Activated naive CD4-positive, alpha-beta T cell treated with anti-CD3 and anti-CD28 coated beads for 36 hours (primary cell): Measurements from ENCODE around the gene KCNMA1. TPM values are rescaled to one million over a fixed set of nuclear protein-coding genes. Genes with fewer than 3 reads are reported as not detected.

ENCODE experiments used
- CTCF ChIA-PET: fragments of 350-600 bp; sonication (Branson Sonifier 250); formaldehyde crosslinking; loops from one replicate; lab custom pipeline; 2021; ENCODE audit warnings: antibody characterized with exemption; lab: Charles Lee
- DNase-seq: peaks from one replicate; pipeline ENCODE4 v3.0.0-alpha.2; 2020
- H3K27ac Mint-ChIP-seq: one replicate; pipeline ENCODE4 v1.8.0; 2021; ENCODE audit warnings: mild to moderate bottlenecking, mixed read lengths
- H3K27me3 Mint-ChIP-seq: one replicate; pipeline ENCODE4 v1.8.0; 2021; ENCODE audit warnings: low read depth, mixed read lengths
- H3K36me3 Mint-ChIP-seq: one replicate; pipeline ENCODE4 v1.8.0; 2021; ENCODE audit warnings: low read depth, mixed read lengths
- H3K4me1 Mint-ChIP-seq: one replicate; pipeline ENCODE4 v1.8.0; 2021; ENCODE audit warnings: low read depth, mixed read lengths
- H3K4me3 Mint-ChIP-seq: one replicate; pipeline ENCODE4 v1.8.0; 2021; ENCODE audit warnings: mild to moderate bottlenecking, moderate library complexity, mixed read lengths
- H3K9me3 Mint-ChIP-seq: one replicate; pipeline ENCODE4 v1.8.0; 2021; ENCODE audit warnings: mixed read lengths
- intact Hi-C: fragments of 100-400 bp; cut with micrococcal nuclease; formaldehyde crosslinking; loops from one replicate; pipeline ENCODE4 v1.15.1; 2023
- total RNA-seq, 2 experiments: library from RNA; stranded (reverse); gene quantifications; one replicate each; pipeline ENCODE4 v1.2.3, GENCODE V29; 2021

The KCNMA1 gene
- total RNA-seq, 2 experiments from 2014 or later: not detected

GRCh38 chr10:77223526-77224460 lies 413.8 kb downstream of the KCNMA1 start:
- Mint-ChIP-seq H3K36me3 (peaks cover 2% of the 10 kb centered on the region), H3K27ac (no peak overlapping the region), H3K27me3 (peaks cover 16% of the 10 kb centered on the region), H3K4me1 (no peaks in the 10 kb centered on the region), H3K4me3 (no peak overlapping the region), H3K9me3 (no peaks in the 10 kb centered on the region)
- intact Hi-C loops: no loop called here
- CTCF ChIA-PET: no interaction called here
- no peak for DNase-seq

DNA sequence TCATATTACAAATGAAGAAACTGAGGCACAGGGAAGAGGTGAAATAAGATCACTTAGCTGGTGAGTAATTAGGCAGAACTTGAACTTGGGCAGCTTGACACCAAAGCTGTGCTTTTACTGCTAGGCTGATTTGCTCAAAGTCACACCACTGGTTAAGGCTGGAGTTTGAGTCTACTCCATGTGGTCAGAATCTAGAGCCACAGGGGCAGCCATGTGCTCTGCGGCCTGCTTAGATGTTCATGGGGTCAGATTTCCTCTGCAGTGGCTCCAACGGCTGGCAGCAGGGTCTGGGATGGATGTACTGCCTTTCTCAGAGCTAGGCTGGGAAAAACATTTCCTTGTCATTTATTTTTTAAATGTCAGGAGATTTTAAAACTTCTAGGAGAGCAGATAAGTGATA lies 417.5 kb downstream of the KCNMA1 start:
- intact Hi-C loops: no loop called here
- CTCF ChIA-PET: no interaction called here
- no peaks in the 10 kb centered on the region for H3K4me1 Mint-ChIP-seq
- no peak overlapping the region for H3K27ac Mint-ChIP-seq
- H3K4me3 Mint-ChIP-seq: no peak overlapping the region
- no peaks in the 10 kb centered on the region for H3K9me3 Mint-ChIP-seq
- DNase-seq: no peak
- H3K27me3 Mint-ChIP-seq: peaks cover 16% of the 10 kb centered on the region
- no peaks in the 10 kb centered on the region for H3K36me3 Mint-ChIP-seq

DNA sequence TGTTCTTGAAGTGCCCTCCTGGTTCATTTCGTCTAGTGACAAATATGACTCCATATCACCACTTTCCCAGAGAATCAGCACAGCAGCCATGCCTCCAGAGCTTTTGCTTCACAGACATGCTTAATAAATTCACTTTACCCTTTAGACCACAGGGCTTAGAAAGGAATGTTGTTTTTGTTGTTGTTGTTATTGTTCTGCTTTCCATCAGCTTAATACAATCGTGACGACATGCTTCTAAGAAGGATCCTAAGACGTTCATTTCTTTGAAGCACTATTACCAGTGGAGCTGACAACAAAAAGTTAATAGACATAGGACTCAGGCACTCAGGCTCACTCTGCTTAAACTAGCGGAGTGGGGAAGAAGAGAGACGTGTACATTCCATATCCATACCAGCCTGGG lies 418.6 kb downstream of the KCNMA1 start:
- Mint-ChIP-seq H3K36me3 (no peaks in the 10 kb centered on the region), H3K4me3 (no peak overlapping the region), H3K4me1 (no peaks in the 10 kb centered on the region), H3K27ac (no peak overlapping the region), H3K9me3 (no peaks in the 10 kb centered on the region), H3K27me3 (peaks cover 16% of the 10 kb centered on the region)
- no peak for DNase-seq
- CTCF ChIA-PET: no interaction called here
- intact Hi-C loops: no loop called here

GRCh38 chr10:77214799-77215198 lies 422.8 kb downstream of the KCNMA1 start:
- no peak for DNase-seq
- peaks cover 2% of the 10 kb centered on the region for H3K27me3 Mint-ChIP-seq
- H3K9me3 Mint-ChIP-seq: no peaks in the 10 kb centered on the region
- H3K4me1 Mint-ChIP-seq: no peaks in the 10 kb centered on the region
- CTCF ChIA-PET: no interaction called here
- no peak overlapping the region for H3K27ac Mint-ChIP-seq
- H3K36me3 Mint-ChIP-seq: no peaks in the 10 kb centered on the region
- H3K4me3 Mint-ChIP-seq: no peak overlapping the region
- intact Hi-C loops: no loop called here

DNA sequence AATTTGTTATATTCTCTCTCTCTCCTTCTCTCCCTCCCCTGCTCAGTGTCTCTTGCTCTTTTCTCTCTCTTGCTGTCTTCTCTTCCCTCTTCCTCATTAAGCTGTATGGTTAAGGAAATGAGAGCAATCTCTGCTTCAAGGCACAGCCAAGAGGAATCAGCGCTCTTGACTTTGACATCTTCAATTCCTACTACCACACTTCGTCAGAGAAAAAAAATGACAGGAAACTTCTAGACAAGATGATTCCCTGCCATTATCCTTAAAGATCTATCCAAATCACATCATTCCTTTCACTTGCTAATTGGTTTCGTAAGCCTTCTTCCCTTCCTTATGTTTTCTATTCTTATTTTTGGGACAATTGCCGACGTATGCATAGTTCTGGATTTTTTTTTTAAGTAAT lies 425.0 kb downstream of the KCNMA1 start:
- CTCF ChIA-PET: no interaction called here
- DNase-seq: no peak
- Mint-ChIP-seq H3K27ac (no peak overlapping the region), H3K4me1 (no peaks in the 10 kb centered on the region), H3K9me3 (no peaks in the 10 kb centered on the region), H3K27me3 (peaks cover 2% of the 10 kb centered on the region), H3K36me3 (no peaks in the 10 kb centered on the region), H3K4me3 (no peak overlapping the region)
- intact Hi-C loops: no loop called here

DNA sequence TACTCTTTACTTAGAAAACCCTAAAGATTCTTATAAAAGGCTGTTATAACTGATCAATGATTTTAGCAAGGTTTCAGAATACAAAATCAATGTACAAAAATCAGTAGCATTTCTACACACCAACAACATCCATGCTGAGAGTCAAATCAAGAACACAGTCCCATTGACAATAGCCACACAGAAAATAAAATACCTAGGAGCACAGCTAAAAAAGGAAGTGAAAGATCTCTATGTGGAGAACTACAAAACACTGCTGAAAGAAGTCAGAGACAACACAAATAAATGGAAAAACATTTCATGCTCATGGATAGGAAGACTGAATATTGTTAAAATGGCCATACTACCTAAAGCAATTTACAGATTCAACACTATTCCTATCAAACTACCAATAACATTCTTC lies 427.0 kb downstream of the KCNMA1 start:
- Mint-ChIP-seq H3K9me3 (no peaks in the 10 kb centered on the region), H3K4me3 (no peak overlapping the region), H3K36me3 (no peaks in the 10 kb centered on the region), H3K27ac (no peak overlapping the region), H3K27me3 (no peaks in the 10 kb centered on the region), H3K4me1 (no peaks in the 10 kb centered on the region)
- no peak for DNase-seq
- CTCF ChIA-PET: no interaction called here
- intact Hi-C loops: no loop called here

- Mint-ChIP-seq H3K4me1 (no peaks in the 10 kb centered on the region), H3K27me3 (peaks cover 5% of the 10 kb centered on the region), H3K36me3 (no peaks in the 10 kb centered on the region), H3K4me3 (no peak overlapping the region), H3K9me3 (no peaks in the 10 kb centered on the region), H3K27ac (no peak overlapping the region)
- intact Hi-C loops: no loop called here
- CTCF ChIA-PET: no interaction called here
- DNase-seq: no peak
These were observed 428.8 kb downstream of the KCNMA1 start for GRCh38 chr10:77208684-77209256.

GRCh38 chr10:77207828-77208185 lies 429.8 kb downstream of the KCNMA1 start:
- Mint-ChIP-seq H3K4me3 (no peak overlapping the region), H3K4me1 (no peaks in the 10 kb centered on the region), H3K27me3 (peaks cover 8% of the 10 kb centered on the region)

GRCh38 chr10:77207182-77207827 lies 430.3 kb downstream of the KCNMA1 start:
- no peaks in the 10 kb centered on the region for H3K36me3 Mint-ChIP-seq
- intact Hi-C loops: no loop called here
- CTCF ChIA-PET: no interaction called here

More at GRCh38 chr10:77207828-77208185, 429.8 kb downstream of the KCNMA1 start:
- Mint-ChIP-seq H3K36me3 (no peaks in the 10 kb centered on the region), H3K9me3 (no peaks in the 10 kb centered on the region), H3K27ac (no peak overlapping the region)
- CTCF ChIA-PET: no interaction called here
- intact Hi-C loops: no loop called here
- no peak for DNase-seq

GRCh38 chr10:77205135-77205534 lies 432.5 kb downstream of the KCNMA1 start:
- Mint-ChIP-seq H3K9me3 (no peaks in the 10 kb centered on the region), H3K4me1 (no peaks in the 10 kb centered on the region), H3K4me3 (no peak overlapping the region), H3K36me3 (no peaks in the 10 kb centered on the region), H3K27ac (no peak overlapping the region), H3K27me3 (peaks cover 8% of the 10 kb centered on the region)
- intact Hi-C loops: no loop called here
- CTCF ChIA-PET: no interaction called here
- DNase-seq: no peak

More at GRCh38 chr10:77207182-77207827, 430.3 kb downstream of the KCNMA1 start:
- no peaks in the 10 kb centered on the region for H3K9me3 Mint-ChIP-seq
- H3K4me1 Mint-ChIP-seq: no peaks in the 10 kb centered on the region
- no peak overlapping the region for H3K4me3 Mint-ChIP-seq
- H3K27me3 Mint-ChIP-seq: peaks cover 8% of the 10 kb centered on the region
- no peak overlapping the region for H3K27ac Mint-ChIP-seq
- no peak for DNase-seq

GRCh38 chr10:77204171-77204570 lies 433.4 kb downstream of the KCNMA1 start:
- Mint-ChIP-seq H3K9me3 (no peaks in the 10 kb centered on the region), H3K27ac (no peak overlapping the region), H3K27me3 (peaks cover 12% of the 10 kb centered on the region), H3K4me3 (no peak overlapping the region), H3K4me1 (no peaks in the 10 kb centered on the region), H3K36me3 (no peaks in the 10 kb centered on the region)
- intact Hi-C loops: no loop called here
- CTCF ChIA-PET: no interaction called here
- DNase-seq: no peak

- Mint-ChIP-seq H3K9me3 (no peaks in the 10 kb centered on the region), H3K27ac (no peak overlapping the region), H3K36me3 (no peaks in the 10 kb centered on the region), H3K27me3 (peaks cover 12% of the 10 kb centered on the region), H3K4me1 (no peaks in the 10 kb centered on the region), H3K4me3 (no peak overlapping the region)
- intact Hi-C loops: no loop called here
- CTCF ChIA-PET: no interaction called here
- no peak for DNase-seq
These were observed 434.8 kb downstream of the KCNMA1 start for GRCh38 chr10:77202857-77203256.
